ENCODE data around the gene MS4A4E. TPM values are rescaled to one million over a fixed set of nuclear protein-coding genes. Genes with fewer than 3 reads are reported as not detected.

MS4A4E gene
- total and polyA plus RNA-seq, 2 donors (not counting 3 experiments of a cell fraction or from before 2014, with no cell fraction given) = not detected

DNA sequence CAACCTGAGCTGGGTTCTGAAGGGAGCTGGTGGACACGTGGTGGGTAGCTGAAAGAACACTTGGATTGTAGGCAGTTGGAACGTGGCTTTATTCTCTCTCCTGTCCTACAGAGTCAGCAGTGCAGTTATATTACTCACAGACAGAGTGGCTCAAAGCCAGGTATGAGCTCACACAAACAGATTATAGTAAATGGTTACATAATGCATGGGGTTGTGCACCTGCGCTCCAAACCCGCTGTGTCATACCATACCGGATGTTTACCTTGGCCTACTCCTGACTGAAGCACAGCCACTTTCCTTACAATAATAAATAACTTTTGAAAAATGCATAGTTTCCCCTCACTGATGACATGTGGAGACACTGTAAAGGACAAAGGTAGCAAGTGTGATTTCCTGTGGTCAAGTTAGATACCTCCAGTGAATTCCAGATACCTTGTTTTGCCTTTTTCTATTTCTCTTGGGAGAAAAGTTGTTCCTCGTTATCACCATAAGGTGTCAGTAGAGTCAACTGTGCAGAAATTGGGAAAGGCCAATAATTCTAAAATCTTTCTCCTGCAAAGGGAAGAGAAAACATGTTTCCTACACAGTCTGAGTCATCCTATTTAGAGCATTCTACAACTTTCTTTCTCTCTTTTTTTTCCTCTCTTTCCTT is 73.5 kb downstream of the MS4A4E start:
- Histone ChIP-seq H4K20me1 (replicated peaks; ENCODE audit: control insufficient read depth, extremely low read depth, insufficient read depth, low read length) (no peaks in the 10 kb centered on the region), H3K4me1 (ENCODE audit: control insufficient read depth, extremely low read depth, insufficient read depth, low read length) (peaks cover 46% of the 10 kb centered on the region), H3K27ac (ENCODE audit: insufficient read depth, low read depth, low read length) (peak overlapping the region; percentile 86), H3K79me2 (ENCODE audit: control insufficient read depth, insufficient read depth, low read length) (no peaks in the 10 kb centered on the region), H2AFZ (ENCODE audit: low read depth, low read length) (no peak overlapping the region), H3K4me2 (ENCODE audit: insufficient read depth, low read length) (peak overlapping the region; percentile 6), H3K9me1 (replicated peaks; ENCODE audit: control insufficient read depth, extremely low read depth, insufficient read depth, low read length) (no peaks in the 10 kb centered on the region), H3K36me3 (ENCODE audit: control insufficient read depth in 2 of 2, extremely low read depth in 1 of 2, insufficient read depth in 2 of 2, low read length in 2 of 2) (no peaks in the 10 kb centered on the region), H3K9me3 (replicated peaks; ENCODE audit: control insufficient read depth, insufficient read depth, low read length) (no peaks in the 10 kb centered on the region), H3K9ac (replicated peaks; ENCODE audit: extremely low read depth, insufficient read depth, low read length) (peak overlapping the region; percentile 27), H3K27me3 (ENCODE audit: control insufficient read depth in 2 of 2, insufficient read depth in 2 of 2, low read length in 2 of 2) (no peaks in the 10 kb centered on the region), H3K4me3 (replicated peaks in 1 of 3; ENCODE audit: insufficient read depth in 1 of 3, low read depth in 1 of 3, low read length in 3 of 3) (no peak overlapping the region)
- dilution Hi-C loops (cut with MboI; ENCODE audit: extremely low pct_ligation_motif_present, low sequenced_read_pairs) (no loop called here), intact Hi-C loops (cut with micrococcal nuclease) (loop anchor here (1.0 to 2.0 kb wide), 14 partner anchors 8 to 462 kb away; no protein-coding TSS in a partner anchor)
- POLR2A ChIA-PET = interaction anchor here (1.1 to 2.0 kb wide), 3 partner anchors 9 to 25 kb away, joined by 4 to 17 read pairs (median 5); no protein-coding TSS in a partner anchor
- TF ChIP-seq JUN (IDR thresholded peaks at IDR 0.05; ENCODE audit: borderline replicate concordance, insufficient read depth, insufficient read length, low read depth) = peak; percentile 94
- peak; percentile 81 for TF ChIP-seq GATA2 (IDR thresholded peaks at IDR 0.05; ENCODE audit: insufficient read depth, insufficient read length, low read depth, low read length)
- peak; percentile 99 for TF ChIP-seq POLR2AphosphoS5 (IDR thresholded peaks at IDR 0.05; ENCODE audit: insufficient read depth, low read depth, low read length)
- no peak for TF ChIP-seq EZH2 (IDR thresholded peaks at IDR 0.05; ENCODE audit: borderline replicate concordance, low read depth, low read length, severe bottlenecking)
- TF ChIP-seq, protein P1, sequence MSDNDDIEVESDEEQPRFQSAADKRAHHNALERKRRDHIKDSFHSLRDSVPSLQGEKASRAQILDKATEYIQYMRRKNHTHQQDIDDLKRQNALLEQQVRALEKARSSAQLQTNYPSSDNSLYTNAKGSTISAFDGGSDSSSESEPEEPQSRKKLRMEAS (IDR thresholded peaks at IDR 0.05; ENCODE audit: insufficient read depth, insufficient read length) = peak; percentile 81
- peak; percentile 62 for TF ChIP-seq FOS (IDR thresholded peaks at IDR 0.05; ENCODE audit: borderline replicate concordance, insufficient read depth, low read length)
- peak; percentile 62 to 63 for TF ChIP-seq CTCF (IDR thresholded peaks at IDR 0.05; ENCODE audit: extremely low read depth in 1 of 2, insufficient read depth in 1 of 2, low read depth in 1 of 2, low read length in 2 of 2)
- peak; percentile 93 for TF ChIP-seq POLR2A (IDR thresholded peaks at IDR 0.05; ENCODE audit: low read depth, low read length)
- TF ChIP-seq MYC (IDR thresholded peaks at IDR 0.05; ENCODE audit: low read depth, low read length) = no peak
- CTCF ChIA-PET = interaction anchor here (0.7 to 5.3 kb wide), 25 partner anchors 9 to 415 kb away, joined by 3 to 217 read pairs (median 4); partner anchors contain the start of genes MRPL16 and MS4A6A
- FAIRE-seq = peak; percentile 97
- peak; percentile 100 for DNase-seq (ENCODE audit: low read depth, low spot score)
- no TSS peak for BruUV-seq (replicated peaks)

Measured in endothelial cell of umbilical vein (primary cell).